ENCODE results near the gene TNS3.

Gene TNS3

GRCh38 chr7:47525066-47525623, 56.8 kb downstream of the TNS3 start:
- DNase-seq (ENCODE audit: low read depth, low spot score): no peak

DNA sequence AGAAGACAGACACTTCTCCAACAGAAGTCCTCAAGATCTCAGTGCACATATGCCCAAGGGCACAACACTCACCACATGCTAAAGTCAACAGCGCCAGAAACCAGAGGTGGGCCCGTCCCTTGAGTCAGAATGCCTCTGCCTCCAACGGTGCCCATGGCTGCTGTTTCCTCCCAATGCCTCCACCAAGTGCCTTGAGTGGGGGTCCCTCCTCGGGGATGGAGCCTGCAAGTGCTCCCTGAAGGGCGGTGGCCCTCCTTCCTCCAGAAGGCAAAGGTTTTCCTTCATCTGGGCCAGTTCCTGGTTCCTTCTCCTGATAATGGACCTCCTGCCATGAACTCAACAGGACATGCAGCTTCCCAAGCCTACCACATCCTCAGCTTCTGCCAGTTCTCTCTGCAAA, 58.5 kb downstream of the TNS3 start:
- DNase-seq (ENCODE audit: low read depth, low spot score): no peak

DNA sequence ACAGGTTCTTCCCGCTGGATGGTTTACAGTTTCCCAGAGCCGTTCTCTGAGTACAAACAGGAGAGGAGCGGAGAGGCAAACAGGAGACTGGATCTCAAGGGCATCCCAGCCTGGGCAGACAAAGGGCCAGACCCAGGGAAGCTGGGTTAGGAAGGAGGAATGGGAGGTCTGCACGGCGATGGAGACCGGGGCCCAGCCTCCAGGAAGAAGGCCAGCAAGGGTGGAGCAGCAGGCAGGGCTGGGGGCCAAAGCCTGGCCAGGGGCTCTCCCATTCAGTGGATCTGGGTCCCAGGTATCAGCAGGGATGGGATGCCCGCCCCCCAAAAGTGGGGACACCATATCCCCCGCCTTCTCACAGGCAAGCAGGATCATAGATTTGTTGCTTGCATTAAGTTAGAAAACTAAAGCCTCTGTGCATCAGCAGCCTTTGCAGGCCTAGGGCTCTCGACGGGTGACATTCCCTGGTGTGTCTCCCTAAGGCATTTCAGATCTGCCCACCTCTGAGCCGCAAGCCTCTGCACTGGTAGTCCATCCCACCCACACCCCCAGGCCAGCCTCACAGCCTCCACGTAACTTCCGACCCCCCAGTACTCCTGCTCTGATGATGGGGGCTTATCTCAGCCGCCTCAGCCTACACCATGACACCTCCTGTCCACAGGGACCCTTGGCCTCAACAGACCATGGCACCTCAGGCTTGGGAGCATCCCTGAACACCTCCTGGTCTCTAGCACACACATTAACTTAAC, 59.9 kb downstream of the TNS3 start:
- no peak for DNase-seq (ENCODE audit: low read depth, low spot score)

GRCh38 chr7:47521011-47521795, 60.7 kb downstream of the TNS3 start:
- no peak for DNase-seq (ENCODE audit: low read depth, low spot score)

GRCh38 chr7:47520406-47520805, 61.5 kb downstream of the TNS3 start:
- DNase-seq (ENCODE audit: low read depth, low spot score): peak; percentile 80

GRCh38 chr7:47518827-47519226, 63.1 kb downstream of the TNS3 start:
- DNase-seq (ENCODE audit: low read depth, low spot score): peak; percentile 55

- DNase-seq (ENCODE audit: low read depth, low spot score): no peak
Observed at GRCh38 chr7:47517821-47518480, 64.0 kb downstream of the TNS3 start.

DNA sequence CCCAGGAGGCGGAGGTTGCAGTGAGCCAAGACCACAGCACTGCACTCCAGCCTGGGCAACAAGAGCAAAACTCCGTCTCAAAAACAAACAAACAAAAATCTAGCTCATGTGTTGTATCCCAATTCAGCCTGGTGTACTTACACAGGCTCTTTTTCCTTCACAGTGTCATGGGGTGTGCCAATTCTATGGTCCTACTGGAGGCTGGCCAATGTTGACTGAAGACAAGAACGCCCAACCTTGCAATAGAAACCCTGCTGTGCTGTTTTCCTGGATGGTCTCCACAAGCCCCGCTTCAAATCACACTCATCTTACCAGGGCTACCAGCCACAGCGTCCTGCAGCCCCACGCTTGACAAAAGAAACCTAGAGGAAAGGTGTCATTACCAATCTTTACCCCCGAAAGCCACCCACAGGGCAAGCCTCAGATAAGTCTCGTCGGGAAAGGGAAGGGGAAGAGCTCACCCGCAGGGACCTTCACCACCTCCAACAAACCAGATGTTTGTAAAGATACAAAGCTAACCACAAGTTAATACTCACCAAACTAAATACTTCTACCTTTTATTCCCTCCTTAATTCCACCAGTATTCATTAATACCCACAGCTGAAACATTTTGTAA, 64.8 kb downstream of the TNS3 start:
- DNase-seq (ENCODE audit: low read depth, low spot score): peak; percentile 68

DNA sequence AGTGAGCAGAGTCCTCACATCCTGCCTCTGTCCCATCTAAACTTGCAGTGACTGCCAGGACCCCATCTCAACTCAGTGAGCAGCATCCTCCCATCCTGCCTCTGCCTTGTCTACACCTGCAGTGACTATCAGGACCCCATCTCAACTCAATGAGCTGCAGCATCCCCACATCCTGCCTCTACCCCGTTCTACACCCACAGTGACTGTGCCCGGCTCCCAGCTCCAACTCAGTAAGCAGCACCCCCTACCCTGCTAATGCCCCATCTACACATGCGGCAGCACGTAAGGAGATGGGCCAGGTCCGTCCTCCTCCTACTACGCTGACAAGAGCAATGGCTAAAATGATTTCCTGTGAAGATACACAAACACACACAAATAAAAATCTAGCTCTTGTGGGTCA, 65.5 kb downstream of the TNS3 start:
- DNase-seq (ENCODE audit: low read depth, low spot score): no peak

DNA sequence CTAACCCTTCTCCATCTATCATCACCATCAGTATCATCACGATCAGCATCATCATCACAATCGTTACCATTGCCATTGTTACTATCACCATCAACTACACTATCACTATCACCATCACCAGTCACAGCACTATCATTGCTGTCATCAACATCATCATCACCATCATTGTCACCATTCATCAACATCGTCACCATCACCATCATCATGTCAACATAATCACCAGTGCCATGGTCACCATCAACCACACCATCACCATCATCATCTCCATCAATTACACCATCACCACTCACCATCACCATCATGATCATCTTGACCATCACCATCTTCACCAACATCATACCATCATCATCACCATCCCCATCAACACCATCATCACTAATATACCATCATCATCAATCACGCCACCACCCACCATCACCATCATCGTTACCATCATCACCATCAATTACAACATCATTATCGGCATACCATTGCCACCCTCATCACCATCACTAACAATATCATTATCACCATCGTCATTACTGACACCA, 66.5 kb downstream of the TNS3 start:
- DNase-seq (ENCODE audit: low read depth, low spot score): no peak

GRCh38 chr7:47514818-47515217, 67.1 kb downstream of the TNS3 start:
- DNase-seq (ENCODE audit: low read depth, low spot score): no peak

- DNase-seq (ENCODE audit: low read depth, low spot score): no peak
Observed at GRCh38 chr7:47514367-47514766, 67.5 kb downstream of the TNS3 start.

DNA sequence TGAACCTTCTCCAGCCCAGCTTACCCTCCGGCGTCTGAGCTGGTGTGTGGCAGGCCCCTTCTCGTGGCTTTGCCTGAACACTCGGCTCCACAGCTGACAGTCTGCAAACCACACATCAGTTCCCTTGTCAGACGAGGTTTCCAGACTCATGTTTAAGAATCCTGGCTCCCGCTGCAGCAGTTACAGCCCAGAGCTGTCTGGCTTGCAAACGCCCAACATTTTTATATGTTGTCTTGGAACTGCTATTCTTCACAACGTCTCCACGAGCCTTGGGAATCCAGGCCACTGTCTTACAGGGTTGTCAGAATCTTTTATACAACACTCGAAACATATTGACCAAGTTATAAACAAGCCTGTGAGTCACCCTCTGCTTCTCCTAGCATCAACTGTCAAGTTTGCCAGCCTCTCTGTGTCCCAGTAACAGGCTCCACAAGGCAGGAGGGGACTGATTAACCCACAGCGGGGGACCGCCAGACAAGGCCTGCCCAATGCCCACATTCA, 68.1 kb downstream of the TNS3 start:
- DNase-seq (ENCODE audit: low read depth, low spot score): peak; percentile 92

GRCh38 chr7:47512481-47513176, 69.3 kb downstream of the TNS3 start:
- DNase-seq (ENCODE audit: low read depth, low spot score): no peak

DNA sequence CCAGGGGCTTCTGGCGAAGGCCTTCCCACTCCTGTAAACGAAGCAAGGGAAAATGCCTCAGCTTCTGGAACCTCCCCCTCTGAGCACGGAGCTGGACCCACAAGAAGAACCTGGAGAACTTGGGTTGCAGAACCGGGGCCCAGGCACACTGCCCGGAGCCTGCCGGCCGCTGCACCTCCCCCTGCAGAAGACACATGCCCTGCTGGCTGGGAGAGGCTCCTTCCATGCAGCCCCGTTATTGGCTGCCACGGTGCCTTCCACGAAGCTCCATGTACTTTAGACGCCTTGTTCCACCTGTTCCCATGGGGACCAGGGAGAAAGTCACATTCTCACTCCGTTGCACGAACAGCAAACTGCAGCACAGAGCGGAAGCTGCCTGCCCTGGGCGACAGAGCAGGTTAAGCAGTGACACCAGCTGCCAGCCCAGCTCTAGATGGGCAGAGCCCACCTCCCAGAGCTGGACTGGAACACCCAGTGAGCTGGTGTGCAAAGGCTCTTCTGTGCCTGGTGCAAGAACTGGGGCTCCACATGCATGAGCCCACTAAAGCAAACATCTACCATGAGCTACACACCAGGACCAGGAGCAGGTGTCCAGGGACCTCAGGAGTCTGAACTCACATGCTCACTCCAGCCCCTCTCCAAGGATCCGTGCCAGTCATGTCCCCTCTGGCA, 70.1 kb downstream of the TNS3 start:
- DNase-seq (ENCODE audit: low read depth, low spot score): no peak

- DNase-seq (ENCODE audit: low read depth, low spot score): no peak
Observed at GRCh38 chr7:47510786-47511185, 71.1 kb downstream of the TNS3 start.

DNA sequence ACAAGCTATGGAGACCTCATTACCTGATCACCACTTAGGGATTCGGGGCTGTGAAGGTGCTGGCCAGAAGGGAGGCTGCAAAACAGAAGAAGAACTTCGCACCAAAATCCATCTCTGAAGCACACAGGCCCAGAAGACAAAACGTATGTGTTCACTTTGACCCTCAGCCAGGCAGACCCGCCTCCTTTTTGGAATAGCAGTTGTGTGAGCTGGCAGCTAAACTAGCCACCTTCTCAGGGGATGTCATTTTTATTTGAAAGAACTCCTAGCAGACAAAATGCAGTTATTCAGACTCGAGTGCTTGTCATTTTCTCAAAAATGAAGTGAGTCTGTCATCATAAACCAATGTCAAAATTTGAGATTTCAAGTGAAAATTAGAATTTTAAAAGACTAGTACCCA, 71.7 kb downstream of the TNS3 start:
- DNase-seq (ENCODE audit: low read depth, low spot score): no peak

DNA sequence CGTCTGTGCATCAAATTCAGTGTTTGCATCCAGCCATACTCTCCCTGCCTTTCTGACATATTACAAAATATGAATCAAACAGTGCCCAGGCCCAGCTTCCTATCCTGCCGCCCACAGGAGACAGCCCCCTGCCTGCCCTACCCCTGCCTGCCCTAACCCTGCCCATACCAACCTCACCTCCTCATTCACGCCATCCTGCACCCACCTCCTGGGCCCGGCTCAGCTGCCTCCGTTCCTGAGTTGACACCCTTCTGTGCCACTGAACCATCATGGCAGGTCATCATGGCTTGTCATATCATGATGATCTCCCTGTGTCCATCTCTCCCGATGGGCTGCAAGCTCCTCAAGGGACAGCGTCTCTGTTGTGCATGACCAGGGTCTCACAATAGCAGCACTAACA, 72.3 kb downstream of the TNS3 start:
- DNase-seq (ENCODE audit: low read depth, low spot score): no peak

DNA sequence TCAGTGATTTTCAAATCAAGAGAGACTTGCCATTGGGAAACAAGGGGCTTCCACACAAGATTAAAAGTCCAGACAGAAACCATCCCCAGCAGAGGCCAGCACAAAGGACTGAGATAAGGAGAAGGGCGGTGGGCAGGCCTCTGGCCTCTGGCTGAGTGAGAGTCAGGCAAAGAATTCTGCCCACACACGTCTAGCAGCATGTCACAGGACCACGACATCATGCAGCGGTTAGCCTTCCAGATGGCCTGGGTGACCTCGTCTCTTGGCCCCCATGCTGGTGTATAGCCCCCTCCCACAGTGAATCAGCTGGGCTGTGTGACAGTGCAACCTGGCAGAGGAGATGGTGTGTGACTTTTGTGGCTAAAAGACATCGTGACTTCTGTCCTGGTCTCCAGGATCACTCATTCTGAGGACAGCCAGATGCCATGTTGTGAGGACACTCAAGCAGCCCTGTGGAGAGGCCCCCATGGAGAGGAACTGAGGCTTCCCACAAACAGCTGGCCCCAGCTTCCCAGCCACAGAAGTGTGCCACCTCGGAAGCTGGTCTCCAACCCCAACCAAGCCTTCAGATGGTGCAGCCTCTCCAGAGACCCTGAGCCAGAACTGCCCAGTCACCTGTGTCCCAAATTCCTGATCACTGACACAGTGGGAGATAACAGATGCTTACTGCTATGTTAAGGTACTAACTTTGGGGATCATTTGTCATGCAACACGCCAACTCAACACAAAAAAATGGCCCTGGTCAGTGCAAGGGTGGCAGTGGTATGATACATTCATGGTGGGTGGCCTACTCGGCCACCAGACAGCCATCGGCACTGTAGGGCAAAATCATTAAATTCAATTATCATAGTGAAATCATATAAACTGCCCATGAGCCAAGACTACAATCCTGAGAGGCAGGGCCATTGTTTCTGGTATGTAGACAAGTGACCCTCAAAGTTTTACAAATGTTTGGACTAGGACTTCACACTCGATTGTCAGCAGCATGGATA, 73.2 kb downstream of the TNS3 start:
- peak; percentile 40 for DNase-seq (ENCODE audit: low read depth, low spot score)

Data from astrocyte of the hippocampus (primary cell).